Colonic mucosa (tissue), 4 donors: Measurements from ENCODE around the gene ABCF3. TPM values are rescaled to one million over a fixed set of nuclear protein-coding genes. Genes with fewer than 3 reads are reported as not detected.

Experiments used
- DNase-seq: peaks from one replicate; pipeline ENCODE4 v3.0.0-alpha.2; 2020
- H3K27ac ChIP-seq: fragments of 200-600 bp; one replicate; pipeline ENCODE4 v1.8.0; 2021
- H3K27me3 ChIP-seq: fragments of 200-600 bp; one replicate; pipeline ENCODE4 v1.8.0; 2021
- H3K36me3 ChIP-seq: fragments of 200-600 bp; one replicate; pipeline ENCODE4 v1.8.0; 2021
- H3K4me1 ChIP-seq: fragments of 200-600 bp; one replicate; pipeline ENCODE4 v1.8.0; 2021; ENCODE audit warnings: mild to moderate bottlenecking
- H3K4me3 ChIP-seq: fragments of 200-600 bp; one replicate; pipeline ENCODE4 v1.8.0; 2021
- H3K9ac ChIP-seq, 2 donors: one replicate each; pipeline ENCODE4 v1.7.0; 2013; ENCODE audit warnings: control low read depth in 2 of 2, low read depth in 2 of 2, low read length in 2 of 2
- H3K9me3 ChIP-seq: fragments of 200-600 bp; one replicate; pipeline ENCODE4 v1.8.0; 2021
- intact Hi-C: fragments of 100-400 bp; cut with DNase I; formaldehyde crosslinking; loops from one replicate; pipeline ENCODE4 v1.14.1; 2022
- total RNA-seq, 2 donors: library from RNA; stranded (reverse); fragmentation: NEBNext Ultra II Directional in 1 of 2; extraction: Animal tissue kit (Norgen Biotek cat#: 25700) in 1 of 2; gene quantifications; one replicate each; pipeline ENCODE4 v1.2.1, GENCODE V29; 2021
- TF ChIP-seq, protein P1 (sequence below): fragments of 200-600 bp; IDR thresholded peaks from one replicate; pipeline ENCODE4 v1.8.0; 2022; ENCODE audit warnings: antibody characterized with exemption, mild to moderate bottlenecking
- donor health status: healthy.
- donor health status: DM: no; HTN: no; CAD: no.
- donor health status: DM: no; HTN: no; CAD: no.

ABCF3 gene
- total RNA-seq, 2 donors from 2014 or later: 54.6 to 82.4 TPM

DNA sequence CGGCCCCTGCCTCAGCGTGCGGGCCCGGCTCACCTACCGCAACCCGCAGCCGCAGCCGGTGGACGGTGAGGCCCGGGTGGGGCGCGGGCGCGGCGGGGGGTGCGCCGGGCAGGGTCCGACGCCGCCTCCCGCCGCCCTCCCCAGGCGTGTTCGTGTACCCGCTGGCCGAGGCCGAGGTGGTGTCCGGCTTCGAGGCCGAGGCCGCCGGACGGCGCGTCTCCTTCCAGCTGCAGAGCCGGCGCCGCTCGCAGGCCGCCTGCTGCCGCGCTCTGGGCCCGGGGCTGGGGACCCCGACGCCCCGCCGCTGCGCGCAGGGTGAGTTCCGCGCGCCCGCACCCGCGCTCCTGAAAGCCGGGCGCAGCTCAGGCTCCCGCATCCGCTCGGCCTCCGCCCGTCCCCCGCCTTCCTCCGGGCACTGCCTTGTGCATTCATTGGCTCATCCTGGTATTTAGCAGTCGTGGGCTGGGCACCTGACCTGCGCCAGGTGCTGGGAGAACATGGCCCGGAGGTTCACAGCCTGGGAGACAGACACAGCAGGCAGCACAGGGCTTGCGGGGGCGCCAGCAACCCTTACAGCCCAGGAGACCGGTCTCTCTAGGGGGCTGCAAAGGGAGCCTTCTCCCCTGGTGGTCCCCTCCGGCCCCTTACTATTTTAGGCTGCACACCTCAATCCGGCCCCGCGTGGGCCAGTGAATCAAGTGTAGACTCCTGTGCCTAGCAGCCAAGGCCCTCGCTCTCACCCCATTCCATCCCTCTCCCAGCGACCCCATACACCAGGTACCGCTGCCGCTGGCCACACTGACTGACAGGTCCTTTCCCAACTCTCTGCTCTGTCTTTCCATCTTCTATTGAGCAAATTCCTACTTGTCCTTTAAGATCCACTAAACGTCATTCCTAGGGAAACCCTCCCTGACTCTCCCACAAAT, 44.9 kb downstream of the ABCF3 start:
- H3K9me3 ChIP-seq: no peaks in the 10 kb centered on the region
- no peak overlapping the region for H3K9ac ChIP-seq
- intact Hi-C loops: no loop called here
- no peaks in the 10 kb centered on the region for H3K36me3 ChIP-seq
- peaks cover 36% of the 10 kb centered on the region for H3K27me3 ChIP-seq
- H3K27ac ChIP-seq: no peak overlapping the region
- H3K4me3 ChIP-seq: peak overlapping the region; percentile 41
- H3K4me1 ChIP-seq: peaks cover 9% of the 10 kb centered on the region
- peak; percentile 45 for DNase-seq
- TF ChIP-seq, protein P1, sequence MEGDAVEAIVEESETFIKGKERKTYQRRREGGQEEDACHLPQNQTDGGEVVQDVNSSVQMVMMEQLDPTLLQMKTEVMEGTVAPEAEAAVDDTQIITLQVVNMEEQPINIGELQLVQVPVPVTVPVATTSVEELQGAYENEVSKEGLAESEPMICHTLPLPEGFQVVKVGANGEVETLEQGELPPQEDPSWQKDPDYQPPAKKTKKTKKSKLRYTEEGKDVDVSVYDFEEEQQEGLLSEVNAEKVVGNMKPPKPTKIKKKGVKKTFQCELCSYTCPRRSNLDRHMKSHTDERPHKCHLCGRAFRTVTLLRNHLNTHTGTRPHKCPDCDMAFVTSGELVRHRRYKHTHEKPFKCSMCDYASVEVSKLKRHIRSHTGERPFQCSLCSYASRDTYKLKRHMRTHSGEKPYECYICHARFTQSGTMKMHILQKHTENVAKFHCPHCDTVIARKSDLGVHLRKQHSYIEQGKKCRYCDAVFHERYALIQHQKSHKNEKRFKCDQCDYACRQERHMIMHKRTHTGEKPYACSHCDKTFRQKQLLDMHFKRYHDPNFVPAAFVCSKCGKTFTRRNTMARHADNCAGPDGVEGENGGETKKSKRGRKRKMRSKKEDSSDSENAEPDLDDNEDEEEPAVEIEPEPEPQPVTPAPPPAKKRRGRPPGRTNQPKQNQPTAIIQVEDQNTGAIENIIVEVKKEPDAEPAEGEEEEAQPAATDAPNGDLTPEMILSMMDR: no peak

DNA sequence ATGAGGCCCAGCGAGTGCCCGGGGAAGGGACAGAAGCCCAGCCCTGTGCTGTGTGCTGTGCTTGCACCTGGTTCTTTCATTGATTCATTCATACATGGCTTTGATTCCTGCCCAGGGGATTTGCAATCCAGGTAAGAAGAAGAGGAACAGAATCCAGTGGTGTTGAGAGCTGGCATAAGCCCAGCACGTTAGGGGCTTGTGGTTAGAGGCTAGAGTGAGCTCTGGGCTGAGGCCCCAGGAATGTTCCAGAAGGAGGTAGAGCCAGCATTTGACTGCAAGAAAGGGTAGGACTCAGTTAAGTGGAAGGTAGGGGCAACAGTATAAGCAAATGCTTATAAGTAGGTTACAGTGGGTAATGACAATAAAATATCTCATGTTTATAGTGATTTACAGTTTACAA, 45.7 kb downstream of the ABCF3 start:
- no peak overlapping the region for H3K9ac ChIP-seq
- H3K27me3 ChIP-seq: peaks cover 36% of the 10 kb centered on the region
- DNase-seq: no peak
- TF ChIP-seq, protein P1: no peak
- intact Hi-C loops: no loop called here
- no peaks in the 10 kb centered on the region for H3K36me3 ChIP-seq
- no peak overlapping the region for H3K4me3 ChIP-seq
- H3K9me3 ChIP-seq: no peaks in the 10 kb centered on the region
- peaks cover 9% of the 10 kb centered on the region for H3K4me1 ChIP-seq
- no peak overlapping the region for H3K27ac ChIP-seq

DNA sequence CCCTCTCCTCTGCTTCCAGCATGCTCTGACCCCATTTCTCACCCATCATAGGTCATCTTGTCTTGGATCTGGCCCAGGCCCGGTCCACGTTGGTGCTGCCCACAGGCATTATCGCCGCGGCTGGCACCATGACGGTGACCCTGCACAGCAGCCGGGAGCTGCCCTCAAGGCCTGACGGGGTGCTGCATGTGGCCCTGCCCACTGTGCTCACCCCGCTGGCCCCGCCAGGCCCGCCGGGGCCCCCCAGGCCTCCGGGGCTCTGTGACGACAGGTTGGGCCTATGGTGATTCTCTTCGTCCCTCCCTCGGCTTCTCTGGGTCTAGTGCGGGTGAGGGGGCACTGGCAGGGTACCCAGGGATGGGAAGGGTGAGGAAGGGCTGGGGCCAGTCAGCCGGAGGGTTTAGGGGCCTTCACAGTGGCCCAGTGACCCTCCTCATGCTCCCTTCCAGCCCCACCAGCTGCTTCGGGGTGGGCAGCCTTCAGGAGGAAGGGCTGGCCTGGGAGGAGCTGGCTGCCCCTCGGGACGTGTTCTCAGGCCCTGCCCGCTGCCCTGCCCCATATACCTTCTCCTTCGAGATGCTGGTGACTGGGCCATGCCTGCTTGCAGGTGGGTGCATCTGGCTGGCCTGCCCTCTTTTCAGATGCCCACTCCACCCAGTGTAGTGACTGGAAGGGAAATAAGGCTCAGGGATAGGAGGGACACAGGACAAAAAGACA, 47.3 kb downstream of the ABCF3 start:
- no peak overlapping the region for H3K27ac ChIP-seq
- no peaks in the 10 kb centered on the region for H3K36me3 ChIP-seq
- H3K9me3 ChIP-seq: no peaks in the 10 kb centered on the region
- H3K27me3 ChIP-seq: peaks cover 34% of the 10 kb centered on the region
- intact Hi-C loops: no loop called here
- H3K9ac ChIP-seq: no peak overlapping the region
- no peak for DNase-seq
- TF ChIP-seq, protein P1: no peak
- H3K4me1 ChIP-seq: peaks cover 9% of the 10 kb centered on the region
- no peak overlapping the region for H3K4me3 ChIP-seq

DNA sequence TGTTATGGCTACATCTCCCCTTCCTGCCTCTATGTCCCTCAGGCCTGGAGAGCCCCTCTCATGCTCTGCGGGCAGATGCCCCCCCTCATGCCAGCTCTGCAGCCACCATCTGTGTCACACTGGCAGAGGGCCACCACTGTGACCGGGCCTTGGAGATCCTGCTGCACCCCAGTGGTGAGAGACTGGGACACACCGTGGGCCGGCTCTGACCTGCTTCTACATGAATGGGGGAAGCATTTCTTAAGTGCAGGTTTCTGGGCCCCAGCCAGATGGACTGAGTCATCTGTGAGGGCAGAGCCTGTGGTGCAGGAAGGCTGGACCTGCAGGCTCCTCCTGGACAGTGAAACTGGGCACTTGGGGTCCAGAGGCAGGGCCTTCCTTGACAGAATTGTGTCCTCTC, 48.2 kb downstream of the ABCF3 start:
- no peak for DNase-seq
- Histone ChIP-seq H3K9ac (no peak overlapping the region), H3K27me3 (peaks cover 26% of the 10 kb centered on the region), H3K4me1 (peaks cover 9% of the 10 kb centered on the region), H3K9me3 (no peaks in the 10 kb centered on the region), H3K4me3 (no peak overlapping the region), H3K36me3 (no peaks in the 10 kb centered on the region), H3K27ac (no peak overlapping the region)
- intact Hi-C loops: no loop called here
- TF ChIP-seq, protein P1: no peak

DNA sequence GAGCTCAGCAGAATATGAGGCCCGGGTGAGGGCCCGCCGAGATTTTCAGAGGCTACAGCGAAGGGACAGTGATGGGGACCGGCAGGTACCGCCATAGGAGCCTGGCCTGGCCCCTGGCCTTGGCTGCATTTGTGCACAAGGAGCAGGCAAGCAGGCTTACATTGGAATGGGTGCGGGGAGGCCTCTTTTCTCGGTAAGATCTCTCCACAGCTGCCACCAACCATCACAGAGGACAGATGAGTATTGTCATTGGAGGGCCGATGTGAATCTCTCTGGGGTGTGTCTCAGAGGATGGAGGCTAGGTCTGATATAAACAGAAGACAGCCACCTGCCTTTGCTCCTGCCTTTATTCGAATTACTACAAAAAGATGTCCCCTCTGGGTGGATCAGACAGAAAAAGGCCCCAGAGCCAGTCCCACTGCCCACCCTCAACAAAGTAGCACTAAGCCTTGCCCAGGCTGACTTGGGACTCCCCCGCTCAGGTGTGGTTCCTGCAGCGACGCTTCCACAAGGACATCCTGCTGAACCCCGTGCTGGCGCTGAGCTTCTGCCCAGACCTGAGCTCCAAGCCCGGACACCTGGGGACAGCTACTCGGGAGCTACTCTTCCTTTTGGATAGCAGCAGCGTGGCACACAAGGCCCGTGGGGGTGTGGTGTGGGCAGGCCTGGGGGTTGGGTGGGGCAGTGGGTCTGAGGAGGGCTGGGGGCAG, 48.8 kb downstream of the ABCF3 start:
- H3K4me3 ChIP-seq: no peak overlapping the region
- intact Hi-C loops: no loop called here
- H3K27me3 ChIP-seq: peaks cover 20% of the 10 kb centered on the region
- H3K36me3 ChIP-seq: no peaks in the 10 kb centered on the region
- H3K9ac ChIP-seq: no peak overlapping the region
- TF ChIP-seq, protein P1: no peak
- no peaks in the 10 kb centered on the region for H3K9me3 ChIP-seq
- no peak for DNase-seq
- H3K4me1 ChIP-seq: peaks cover 5% of the 10 kb centered on the region
- H3K27ac ChIP-seq: no peak overlapping the region
